IMR-90 (cell line): ENCODE measurements around the gene CMTM8. TPM values are rescaled to one million over a fixed set of nuclear protein-coding genes. Genes with fewer than 3 reads are reported as not detected.

ENCODE experiments used
- ATAC-seq: fragments of 200-7000 bp; cut with Tn5 transposase; 2 replicates; pipeline ENCODE4 v1.9.1; 2020; ENCODE audit warnings: low read depth, mild to moderate bottlenecking, moderate library complexity
- BruUV-seq: library from RNA; stranded (reverse); fragments of 400-500 nt; replicated peaks from 2 replicates; lab custom pipeline; 2021; lab: Mats Ljungman, UMichigan
- CTCF ChIA-PET: fragments of 300-600 bp; formaldehyde crosslinking; extraction: SDS; loops from one replicate; lab custom pipeline; 2021; ENCODE audit warnings: antibody characterized with exemption; lab: Yijun Ruan, JAX
- POLR2A ChIA-PET: fragments of 300-600 bp; sonication (Branson Sonifier 250); formaldehyde crosslinking; loops from one replicate; lab custom pipeline; 2022; ENCODE audit warnings: antibody characterized with exemption; ENCODE audit not compliant: unreplicated experiment; lab: Charles Lee
- DNase-seq: peaks from one replicate; pipeline ENCODE4 v3.0.0; 2013
- H2AFZ ChIP-seq: replicated peaks from 2 replicates; pipeline ENCODE3; 2013; ENCODE audit warnings: low read length, mild to moderate bottlenecking; ENCODE audit not compliant: poor library complexity
- H2AK5ac ChIP-seq: 2 replicates; pipeline ENCODE4 v1.6.1; 2013; ENCODE audit warnings: low read depth, low read length, inconsistent platforms
- H2AK9ac ChIP-seq: replicated peaks from 2 replicates; pipeline ENCODE3; 2013; ENCODE audit warnings: mild to moderate bottlenecking, low read depth, low read length, moderate library complexity; ENCODE audit not compliant: poor library complexity
- H2BK120ac ChIP-seq: 2 replicates; pipeline ENCODE4 v1.6.1; 2013; ENCODE audit warnings: low read depth, low read length, inconsistent platforms
- H2BK15ac ChIP-seq: 3 replicates; pipeline ENCODE4 v1.6.1; 2013; ENCODE audit warnings: low read depth, low read length, inconsistent platforms
- H2BK20ac ChIP-seq: 2 replicates; pipeline ENCODE4 v1.6.1; 2013; ENCODE audit warnings: low read depth, mild to moderate bottlenecking, inconsistent platforms, low read length, moderate library complexity
- H2BK5ac ChIP-seq: 2 replicates; pipeline ENCODE4 v1.6.1; 2013; ENCODE audit warnings: mild to moderate bottlenecking, low read depth, low read length, inconsistent platforms; ENCODE audit not compliant: poor library complexity, severe bottlenecking
- H3K14ac ChIP-seq: replicated peaks from 2 replicates; pipeline ENCODE4 v1.6.1; 2013; ENCODE audit warnings: low read depth, low read length, inconsistent platforms
- H3K18ac ChIP-seq: 2 replicates; pipeline ENCODE4 v1.6.1; 2013; ENCODE audit warnings: low read depth, low read length, control low read depth
- H3K23ac ChIP-seq: 2 replicates; pipeline ENCODE4 v1.6.1; 2013; ENCODE audit warnings: low read depth, low read length, inconsistent platforms
- H3K27ac ChIP-seq: 2 replicates; pipeline ENCODE4 v1.5.1; 2013; ENCODE audit warnings: mild to moderate bottlenecking, control low read depth, low read length; ENCODE audit not compliant: insufficient read depth
- H3K27me3 ChIP-seq: 2 replicates; pipeline ENCODE4 v1.6.1; 2013; ENCODE audit warnings: low read length; ENCODE audit not compliant: control insufficient read depth, insufficient read depth
- H3K36me3 ChIP-seq: 2 replicates; pipeline ENCODE4 v1.6.1; 2013; ENCODE audit warnings: low read length, mixed read lengths; ENCODE audit not compliant: control insufficient read depth, insufficient read depth
- H3K4ac ChIP-seq: 2 replicates; pipeline ENCODE4 v1.6.1; 2013; ENCODE audit warnings: low read depth, low read length, inconsistent platforms
- H3K4me1 ChIP-seq: 2 replicates; pipeline ENCODE4 v1.6.1; 2013; ENCODE audit warnings: low read length, mixed read lengths; ENCODE audit not compliant: control insufficient read depth, insufficient read depth
- H3K4me2 ChIP-seq: 2 replicates; pipeline ENCODE4 v1.6.1; 2013; ENCODE audit warnings: low read depth, mild to moderate bottlenecking, control low read depth, low read length, moderate library complexity
- H3K4me3 ChIP-seq: 2 replicates; pipeline ENCODE4 v1.5.1; 2013; ENCODE audit warnings: low read depth, mild to moderate bottlenecking, control low read depth, low read length, moderate library complexity; ENCODE audit not compliant: insufficient read depth
- H3K56ac ChIP-seq: 2 replicates; pipeline ENCODE4 v1.6.1; 2013; ENCODE audit warnings: low read length, inconsistent platforms; ENCODE audit not compliant: insufficient read depth; ENCODE audit errors: extremely low read depth
- H3K79me1 ChIP-seq, 2 experiments: 2 replicates each; pipeline ENCODE4 v1.6.1; 2013; ENCODE audit warnings: low read length in 2 of 2, inconsistent platforms in 1 of 2, low read depth in 1 of 2
- H3K9ac ChIP-seq: 2 replicates; pipeline ENCODE4 v1.6.1; 2013; ENCODE audit warnings: low read depth, low read length, control low read depth
- H3K9me1 ChIP-seq: 2 replicates; pipeline ENCODE4 v1.6.1; 2013; ENCODE audit warnings: low read length, inconsistent platforms; ENCODE audit not compliant: insufficient read depth
- H3K9me3 ChIP-seq: 2 replicates; pipeline ENCODE4 v1.6.1; 2013; ENCODE audit warnings: low read length; ENCODE audit not compliant: control insufficient read depth, insufficient read depth
- H4K20me1 ChIP-seq: 2 replicates; pipeline ENCODE4 v1.6.1; 2013; ENCODE audit warnings: low read length, inconsistent platforms; ENCODE audit not compliant: insufficient read depth
- H4K5ac ChIP-seq: 2 replicates; pipeline ENCODE4 v1.6.1; 2013; ENCODE audit warnings: mild to moderate bottlenecking, low read depth, low read length, control low read depth
- H4K8ac ChIP-seq, 2 experiments: 2 replicates each; pipeline ENCODE4 v1.6.1; 2013; ENCODE audit warnings: low read depth in 2 of 2, low read length in 2 of 2, control low read depth in 1 of 2, inconsistent platforms in 1 of 2
- H4K91ac ChIP-seq: 2 replicates; pipeline ENCODE4 v1.6.1; 2013; ENCODE audit warnings: low read depth, low read length, inconsistent platforms; ENCODE audit not compliant: insufficient read depth
- BHLHE40 ChIP-seq: fragments of 150-350 bp; IDR thresholded peaks from 2 replicates; pipeline ENCODE4 v1.6.1; 2016; ENCODE audit warnings: mild to moderate bottlenecking, low read depth, low read length
- CEBPB ChIP-seq: IDR thresholded peaks from 2 replicates; pipeline ENCODE4 v1.6.1; 2012; ENCODE audit warnings: low read depth, low read length, improper control_type of control experiment
- CHD1 ChIP-seq: IDR thresholded peaks from 2 replicates; pipeline ENCODE4 v1.6.1; 2012; ENCODE audit warnings: low read depth, low read length, improper control_type of control experiment
- CTCF ChIP-seq: conservative IDR thresholded peaks from 2 replicates; pipeline ENCODE4 v1.5.1; 2012; ENCODE audit warnings: mild to moderate bottlenecking, low read depth, low read length, improper control_type of control experiment
- ELK1 ChIP-seq: fragments of 150-350 bp; IDR thresholded peaks from 2 replicates; pipeline ENCODE4 v1.6.1; 2016; ENCODE audit warnings: low read depth, mild to moderate bottlenecking, low read length, moderate library complexity, borderline replicate concordance
- FOS ChIP-seq: fragments of 150-350 bp; IDR thresholded peaks from 2 replicates; pipeline ENCODE4 v1.6.1; 2016; ENCODE audit warnings: low read depth, low read length
- MAFK ChIP-seq: IDR thresholded peaks from 2 replicates; pipeline ENCODE4 v1.6.1; 2012; ENCODE audit warnings: low read depth, low read length, improper control_type of control experiment
- MAZ ChIP-seq: IDR thresholded peaks from 2 replicates; pipeline ENCODE4 v1.6.1; 2012; ENCODE audit warnings: low read depth, mild to moderate bottlenecking, low read length, improper control_type of control experiment, moderate library complexity, borderline replicate concordance
- MXI1 ChIP-seq: IDR thresholded peaks from 2 replicates; pipeline ENCODE4 v1.6.1; 2012; ENCODE audit warnings: low read depth, mild to moderate bottlenecking, low read length, moderate library complexity, borderline replicate concordance
- NFE2L2 ChIP-seq: fragments of 150-350 bp; IDR thresholded peaks from 2 replicates; pipeline ENCODE4 v1.6.1; 2016; ENCODE audit warnings: low read depth, mild to moderate bottlenecking, low read length
- POLR2A ChIP-seq: IDR thresholded peaks from 2 replicates; pipeline ENCODE4 v1.6.1; 2012; ENCODE audit warnings: mild to moderate bottlenecking, low read depth, low read length
- RAD21 ChIP-seq: IDR thresholded peaks from 2 replicates; pipeline ENCODE4 v1.6.1; 2012; ENCODE audit warnings: low read length, improper control_type of control experiment
- RCOR1 ChIP-seq: IDR thresholded peaks from 2 replicates; pipeline ENCODE4 v1.6.1; 2012; ENCODE audit warnings: mild to moderate bottlenecking, low read length, improper control_type of control experiment; ENCODE audit not compliant: insufficient replicate concordance
- RFX5 ChIP-seq: IDR thresholded peaks from 2 replicates; pipeline ENCODE4 v1.8.0; 2012; ENCODE audit warnings: low read depth, mild to moderate bottlenecking, low read length, moderate library complexity
- SMC3 ChIP-seq: fragments of 150-350 bp; IDR thresholded peaks from 2 replicates; pipeline ENCODE4 v1.6.1; 2016; ENCODE audit warnings: low read depth, mild to moderate bottlenecking, antibody characterized with exemption, low read length, moderate library complexity
- WGBS, 2 experiments: methylation state at CpG; one replicate each; pipeline versions ENCODE4 v1.1.5 to v1.1.7; 2013; ENCODE audit warnings: missing lambda C conversion rate in 2 of 2; ENCODE audit not compliant: insufficient read length in 1 of 2; ENCODE audit errors: extremely low coverage in 2 of 2; 5-methylcytosine and 5-hydroxymethylcytosine counted together
- dilution Hi-C: fragments of 300-500 bp; cut with HindIII; formaldehyde crosslinking; loops from one replicate; pipeline ENCODE4 v1.14.3; 2018; ENCODE audit warnings: low sequenced_read_pairs; ENCODE audit not compliant: unreplicated experiment
- in situ Hi-C: fragments of 300-500 bp; cut with MboI; formaldehyde crosslinking; loops from 3 replicates; pipeline ENCODE4 v1.14.3; 2019; ENCODE audit warnings: low sequenced_read_pairs, inconsistent platforms, mixed read lengths
- intact Hi-C: fragments of 100-400 bp; cut with micrococcal nuclease; formaldehyde crosslinking; loops from 2 replicates; pipeline ENCODE4 v1.10.0; 2022
- polyA plus RNA-seq, 3 experiments: library from polyadenylated mRNA; depleted of rRNA; stranded (reverse); fragments of >200 nt; gene quantifications; 2 replicates each; pipeline ENCODE4 v1.2.3, GENCODE V29; 2012; ENCODE audit warnings: low replicate concordance in 1 of 3
- total RNA-seq: library from RNA; depleted of rRNA; stranded (reverse); fragments of >200 nt; gene quantifications from 2 replicates; pipeline ENCODE4 v1.2.3, GENCODE V29; 2012
- TF ChIP-seq, protein P1 (sequence below): fragments of 150-350 bp; IDR thresholded peaks from 2 replicates; pipeline ENCODE4 v1.6.1; 2017; ENCODE audit warnings: mild to moderate bottlenecking, antibody characterized with exemption, low read length, low read depth

CMTM8 gene
- total and polyA plus RNA-seq, 2 of the 4 experiments (the other 2 are of a cell fraction) = 0.15 TPM; not detected in 1

DNA sequence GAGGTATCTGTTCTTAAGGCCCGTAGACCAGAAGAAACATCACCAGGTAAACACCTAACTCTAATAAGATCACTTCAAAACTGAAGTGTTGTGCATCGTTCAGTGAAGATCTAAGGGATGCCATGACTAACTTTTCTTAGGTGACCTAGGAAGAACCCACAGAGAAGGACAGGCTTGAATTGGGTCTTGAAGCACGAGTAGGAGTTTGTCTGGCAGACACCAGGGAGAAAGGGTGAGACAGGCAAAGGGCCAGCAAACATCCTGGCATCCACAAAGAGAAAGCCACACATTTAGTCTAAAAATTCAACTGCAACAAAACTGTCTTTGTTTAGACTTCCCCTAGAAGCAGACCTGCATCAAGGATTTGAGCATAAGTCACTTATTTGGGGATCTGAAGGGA, 15.5 kb upstream of the CMTM8 start:
- Histone ChIP-seq H3K27me3 (no peaks in the 10 kb centered on the region; the same call in none of the 2 replicates), H3K79me1 (no peaks in the 10 kb centered on the region), H2AFZ (no peak overlapping the region), H4K20me1 (no peaks in the 10 kb centered on the region), H4K5ac (no peak overlapping the region), H3K4me2 (no peak overlapping the region), H3K9me3 (peaks cover 3% of the 10 kb centered on the region; the same call in 1 of the 2 replicates), H4K8ac (no peak overlapping the region), H3K23ac (no peak overlapping the region), H2BK20ac (no peak overlapping the region), H3K18ac (no peak overlapping the region), H3K9ac (no peak overlapping the region), H3K56ac (no peak overlapping the region), H2BK15ac (no peak overlapping the region), H2BK5ac (no peak overlapping the region), H3K9me1 (no peaks in the 10 kb centered on the region), H2AK5ac (no peak overlapping the region), H4K91ac (no peak overlapping the region), H3K27ac (no peak overlapping the region), H3K14ac (no peak overlapping the region), H2BK120ac (no peak overlapping the region), H3K4ac (no peak overlapping the region), H3K36me3 (no peaks in the 10 kb centered on the region), H2AK9ac (no peak overlapping the region), H3K4me1 (no peaks in the 10 kb centered on the region), H3K4me3 (no peak overlapping the region)
- ATAC-seq (no peak), DNase-seq (no peak)
- TF ChIP-seq RCOR1 = no peak
- TF ChIP-seq SMC3 = no peak
- no peak for TF ChIP-seq POLR2A
- no peak for TF ChIP-seq BHLHE40
- TF ChIP-seq ELK1 = no peak
- TF ChIP-seq RFX5 = no peak
- TF ChIP-seq, protein P1, sequence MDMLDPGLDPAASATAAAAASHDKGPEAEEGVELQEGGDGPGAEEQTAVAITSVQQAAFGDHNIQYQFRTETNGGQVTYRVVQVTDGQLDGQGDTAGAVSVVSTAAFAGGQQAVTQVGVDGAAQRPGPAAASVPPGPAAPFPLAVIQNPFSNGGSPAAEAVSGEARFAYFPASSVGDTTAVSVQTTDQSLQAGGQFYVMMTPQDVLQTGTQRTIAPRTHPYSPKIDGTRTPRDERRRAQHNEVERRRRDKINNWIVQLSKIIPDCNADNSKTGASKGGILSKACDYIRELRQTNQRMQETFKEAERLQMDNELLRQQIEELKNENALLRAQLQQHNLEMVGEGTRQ = no peak
- TF ChIP-seq MXI1 = no peak
- TF ChIP-seq NFE2L2 = no peak
- TF ChIP-seq MAZ = no peak
- no peak for TF ChIP-seq CTCF
- TF ChIP-seq CHD1 = no peak
- no peak for TF ChIP-seq RAD21
- no peak for TF ChIP-seq MAFK
- TF ChIP-seq FOS = no peak
- TF ChIP-seq CEBPB = no peak
- WGBS, 2 experiments = no CpG with 5 or more reads among the region's 3 CpGs
- ChIA-PET CTCF (no interaction called here), POLR2A (no interaction called here)
- BruUV-seq = no TSS peak
- in situ Hi-C loops (no loop called here), intact Hi-C loops (no loop called here), dilution Hi-C loops (no loop called here)
